SW480 (cell line): ENCODE results near the gene SLC37A2.
A peak's percentile ranks its signal among the peaks of the same experiment; 100 is the strongest.

Source experiments
- DNase-seq: peaks from one replicate; pipeline ENCODE4 v3.0.0-alpha.2; 2016; ENCODE audit warnings: low spot score

SLC37A2 gene

GRCh38 chr11:125071435-125071834, 8.3 kb downstream of the SLC37A2 start:
- DNase-seq: no peak

- no peak for DNase-seq
These were observed 8.7 kb downstream of the SLC37A2 start for GRCh38 chr11:125071846-125072217.

GRCh38 chr11:125072218-125072960, 9.3 kb downstream of the SLC37A2 start:
- no peak for DNase-seq

GRCh38 chr11:125072961-125073590, 10.0 kb downstream of the SLC37A2 start:
- no peak for DNase-seq

- no peak for DNase-seq
These were observed 10.7 kb downstream of the SLC37A2 start for GRCh38 chr11:125073616-125074483.

- no peak for DNase-seq
These were observed 11.6 kb downstream of the SLC37A2 start for GRCh38 chr11:125074511-125075241.

GRCh38 chr11:125075242-125075625, 12.1 kb downstream of the SLC37A2 start:
- DNase-seq: no peak

- DNase-seq: no peak
These were observed 12.8 kb downstream of the SLC37A2 start for GRCh38 chr11:125075900-125076317.

GRCh38 chr11:125076378-125076945, 13.4 kb downstream of the SLC37A2 start:
- no peak for DNase-seq

GRCh38 chr11:125078016-125078415, 14.9 kb downstream of the SLC37A2 start:
- DNase-seq: no peak

- DNase-seq: no peak
These were observed 15.5 kb downstream of the SLC37A2 start for GRCh38 chr11:125078516-125079140.

GRCh38 chr11:125079151-125079877, 16.2 kb downstream of the SLC37A2 start:
- DNase-seq: peak; percentile 39

GRCh38 chr11:125079878-125080530, 16.9 kb downstream of the SLC37A2 start:
- no peak for DNase-seq

- no peak for DNase-seq
These were observed 17.4 kb downstream of the SLC37A2 start for GRCh38 chr11:125080531-125080911.

GRCh38 chr11:125081098-125081798, 18.1 kb downstream of the SLC37A2 start:
- no peak for DNase-seq

- DNase-seq: no peak
These were observed 18.9 kb downstream of the SLC37A2 start for GRCh38 chr11:125082040-125082439.

- peak; percentile 66 for DNase-seq
These were observed 19.7 kb downstream of the SLC37A2 start for GRCh38 chr11:125082611-125083311.

- no peak for DNase-seq
These were observed 20.4 kb downstream of the SLC37A2 start for GRCh38 chr11:125083312-125084056.
